Activated naive CD4-positive, alpha-beta T cell treated with anti-CD3 and anti-CD28 coated beads, Interleukin-2, amount 50 U/mL, for 24 hours (primary cell): Measurements from ENCODE around the gene SLAIN2.
A peak's percentile ranks its signal among the peaks of the same experiment; 100 is the strongest.

ENCODE experiments used
- H3K27ac Mint-ChIP-seq: one replicate; pipeline ENCODE4 v1.8.0; 2021; ENCODE audit warnings: mild to moderate bottlenecking, mixed read lengths
- H3K27me3 Mint-ChIP-seq: one replicate; pipeline ENCODE4 v1.8.0; 2021; ENCODE audit warnings: mixed read lengths
- H3K36me3 Mint-ChIP-seq: one replicate; pipeline ENCODE4 v1.8.0; 2021; ENCODE audit warnings: mixed read lengths
- H3K4me1 Mint-ChIP-seq: one replicate; pipeline ENCODE4 v1.8.0; 2021; ENCODE audit warnings: mixed read lengths
- H3K4me3 Mint-ChIP-seq: one replicate; pipeline ENCODE4 v1.8.0; 2021; ENCODE audit warnings: mild to moderate bottlenecking, mixed read lengths
- H3K9me3 Mint-ChIP-seq: one replicate; pipeline ENCODE4 v1.8.0; 2021; ENCODE audit warnings: mixed read lengths

The SLAIN2 gene

GRCh38 chr4:48343551-48343950 is 2.2 kb downstream of the SLAIN2 start:
- no peaks in the 10 kb centered on the region for H3K9me3 Mint-ChIP-seq
- H3K27ac Mint-ChIP-seq, result peak overlapping the region; percentile 53
- no peaks in the 10 kb centered on the region for H3K27me3 Mint-ChIP-seq
- peaks cover 3% of the 10 kb centered on the region for H3K36me3 Mint-ChIP-seq
- peak overlapping the region; percentile 99 for H3K4me3 Mint-ChIP-seq
- peaks cover 77% of the 10 kb centered on the region for H3K4me1 Mint-ChIP-seq

GRCh38 chr4:48345542-48345941 is 4.2 kb downstream of the SLAIN2 start:
- H3K36me3 Mint-ChIP-seq, result peaks cover 3% of the 10 kb centered on the region
- H3K27ac Mint-ChIP-seq, result no peak overlapping the region
- peaks cover 77% of the 10 kb centered on the region for H3K4me1 Mint-ChIP-seq
- no peaks in the 10 kb centered on the region for H3K9me3 Mint-ChIP-seq
- no peak overlapping the region for H3K4me3 Mint-ChIP-seq
- no peaks in the 10 kb centered on the region for H3K27me3 Mint-ChIP-seq

- Mint-ChIP-seq H3K27ac (peak overlapping the region; percentile 38), H3K4me3 (peak overlapping the region; percentile 35), H3K36me3 (peaks cover 2% of the 10 kb centered on the region), H3K4me1 (peaks cover 88% of the 10 kb centered on the region), H3K27me3 (no peaks in the 10 kb centered on the region), H3K9me3 (peaks cover 1% of the 10 kb centered on the region)
Observed at GRCh38 chr4:48346594-48346993, 5.3 kb downstream of the SLAIN2 start.

- peak overlapping the region; percentile 15 for H3K4me3 Mint-ChIP-seq
- H3K27me3 Mint-ChIP-seq, result no peaks in the 10 kb centered on the region
- H3K9me3 Mint-ChIP-seq, result peaks cover 5% of the 10 kb centered on the region
- peaks cover 6% of the 10 kb centered on the region for H3K36me3 Mint-ChIP-seq
- peaks cover 92% of the 10 kb centered on the region for H3K4me1 Mint-ChIP-seq
- H3K27ac Mint-ChIP-seq, result no peak overlapping the region
Observed at GRCh38 chr4:48347282-48347921, 6.1 kb downstream of the SLAIN2 start.

GRCh38 chr4:48350871-48351270 is 9.5 kb downstream of the SLAIN2 start:
- Mint-ChIP-seq H3K9me3 (peaks cover 5% of the 10 kb centered on the region), H3K27ac (no peak overlapping the region), H3K36me3 (peaks cover 11% of the 10 kb centered on the region), H3K27me3 (no peaks in the 10 kb centered on the region), H3K4me3 (no peak overlapping the region), H3K4me1 (peaks cover 86% of the 10 kb centered on the region)

- peaks cover 11% of the 10 kb centered on the region for H3K36me3 Mint-ChIP-seq
- peaks cover 74% of the 10 kb centered on the region for H3K4me1 Mint-ChIP-seq
- H3K4me3 Mint-ChIP-seq, result no peak overlapping the region
- H3K27me3 Mint-ChIP-seq, result no peaks in the 10 kb centered on the region
- no peak overlapping the region for H3K27ac Mint-ChIP-seq
- peaks cover 5% of the 10 kb centered on the region for H3K9me3 Mint-ChIP-seq
Observed at GRCh38 chr4:48352793-48353192, 11.5 kb downstream of the SLAIN2 start.

- peaks cover 53% of the 10 kb centered on the region for H3K4me1 Mint-ChIP-seq
- peaks cover 5% of the 10 kb centered on the region for H3K9me3 Mint-ChIP-seq
- no peak overlapping the region for H3K27ac Mint-ChIP-seq
- H3K36me3 Mint-ChIP-seq, result peaks cover 12% of the 10 kb centered on the region
- no peaks in the 10 kb centered on the region for H3K27me3 Mint-ChIP-seq
- H3K4me3 Mint-ChIP-seq, result no peak overlapping the region
Observed at GRCh38 chr4:48356355-48356754, 15.0 kb downstream of the SLAIN2 start.

- H3K9me3 Mint-ChIP-seq, result no peaks in the 10 kb centered on the region
- no peak overlapping the region for H3K27ac Mint-ChIP-seq
- H3K27me3 Mint-ChIP-seq, result no peaks in the 10 kb centered on the region
- no peak overlapping the region for H3K4me3 Mint-ChIP-seq
- H3K36me3 Mint-ChIP-seq, result peaks cover 3% of the 10 kb centered on the region
- peaks cover 34% of the 10 kb centered on the region for H3K4me1 Mint-ChIP-seq
Observed at GRCh38 chr4:48360285-48361011, 19.1 kb downstream of the SLAIN2 start.

GRCh38 chr4:48361012-48361400 is 19.7 kb downstream of the SLAIN2 start:
- no peak overlapping the region for H3K4me3 Mint-ChIP-seq
- H3K27ac Mint-ChIP-seq, result no peak overlapping the region
- H3K9me3 Mint-ChIP-seq, result no peaks in the 10 kb centered on the region

GRCh38 chr4:48366611-48367010 is 25.3 kb downstream of the SLAIN2 start:
- H3K36me3 Mint-ChIP-seq, result peaks cover 4% of the 10 kb centered on the region
- H3K4me3 Mint-ChIP-seq, result peak overlapping the region; percentile 23
- no peaks in the 10 kb centered on the region for H3K9me3 Mint-ChIP-seq
- no peaks in the 10 kb centered on the region for H3K27me3 Mint-ChIP-seq
- H3K4me1 Mint-ChIP-seq, result peaks cover 69% of the 10 kb centered on the region
- H3K27ac Mint-ChIP-seq, result no peak overlapping the region

More at GRCh38 chr4:48361012-48361400, 19.7 kb downstream of the SLAIN2 start:
- Mint-ChIP-seq H3K4me1 (peaks cover 37% of the 10 kb centered on the region), H3K36me3 (peaks cover 3% of the 10 kb centered on the region), H3K27me3 (no peaks in the 10 kb centered on the region)

- Mint-ChIP-seq H3K27me3 (no peaks in the 10 kb centered on the region), H3K36me3 (peaks cover 4% of the 10 kb centered on the region), H3K4me3 (no peak overlapping the region), H3K27ac (peak overlapping the region; percentile 66), H3K9me3 (no peaks in the 10 kb centered on the region), H3K4me1 (peaks cover 65% of the 10 kb centered on the region)
Observed at GRCh38 chr4:48367016-48367415, 25.7 kb downstream of the SLAIN2 start.

GRCh38 chr4:48368389-48368788 is 27.1 kb downstream of the SLAIN2 start:
- Mint-ChIP-seq H3K36me3 (peaks cover 7% of the 10 kb centered on the region), H3K4me1 (peaks cover 64% of the 10 kb centered on the region), H3K9me3 (no peaks in the 10 kb centered on the region), H3K27me3 (no peaks in the 10 kb centered on the region), H3K4me3 (no peak overlapping the region), H3K27ac (no peak overlapping the region)

- Mint-ChIP-seq H3K27ac (no peak overlapping the region), H3K36me3 (peaks cover 7% of the 10 kb centered on the region), H3K9me3 (no peaks in the 10 kb centered on the region), H3K4me1 (peaks cover 65% of the 10 kb centered on the region), H3K4me3 (no peak overlapping the region), H3K27me3 (no peaks in the 10 kb centered on the region)
Observed at GRCh38 chr4:48369248-48369647, 27.9 kb downstream of the SLAIN2 start.

GRCh38 chr4:48369771-48370170 is 28.4 kb downstream of the SLAIN2 start:
- Mint-ChIP-seq H3K9me3 (no peaks in the 10 kb centered on the region), H3K4me3 (no peak overlapping the region), H3K27ac (peak overlapping the region; percentile 20), H3K4me1 (peaks cover 71% of the 10 kb centered on the region), H3K27me3 (no peaks in the 10 kb centered on the region), H3K36me3 (peaks cover 7% of the 10 kb centered on the region)

- Mint-ChIP-seq H3K4me3 (no peak overlapping the region), H3K27me3 (no peaks in the 10 kb centered on the region), H3K4me1 (peaks cover 73% of the 10 kb centered on the region), H3K9me3 (no peaks in the 10 kb centered on the region), H3K36me3 (peaks cover 6% of the 10 kb centered on the region), H3K27ac (no peak overlapping the region)
Observed at GRCh38 chr4:48370260-48371134, 29.2 kb downstream of the SLAIN2 start.

GRCh38 chr4:48372272-48372671 is 30.9 kb downstream of the SLAIN2 start:
- no peak overlapping the region for H3K27ac Mint-ChIP-seq
- H3K4me3 Mint-ChIP-seq, result no peak overlapping the region
- no peaks in the 10 kb centered on the region for H3K27me3 Mint-ChIP-seq
- peaks cover 6% of the 10 kb centered on the region for H3K36me3 Mint-ChIP-seq
- H3K4me1 Mint-ChIP-seq, result peaks cover 60% of the 10 kb centered on the region
- no peaks in the 10 kb centered on the region for H3K9me3 Mint-ChIP-seq
